C1 segment of cervical spinal cord (tissue), 14 donors: Measurements from ENCODE around the gene PALS1.

Experiments
- DNase-seq, 14 donors: peaks; one replicate each; lab custom pipeline; 2025; lab: John Stamatoyannopoulos, UW

PALS1 gene

GRCh38 chr14:67241411-67242167, at the start of gene PALS1:
Gene PALS1 (plus strand): TSS chr14:67241435. CDS start chr14:67279171, 37,736 bp downstream.
- DNase-seq: peak in 6 of 14 donors; percentile 46 to 82 (median 72)

DNA sequence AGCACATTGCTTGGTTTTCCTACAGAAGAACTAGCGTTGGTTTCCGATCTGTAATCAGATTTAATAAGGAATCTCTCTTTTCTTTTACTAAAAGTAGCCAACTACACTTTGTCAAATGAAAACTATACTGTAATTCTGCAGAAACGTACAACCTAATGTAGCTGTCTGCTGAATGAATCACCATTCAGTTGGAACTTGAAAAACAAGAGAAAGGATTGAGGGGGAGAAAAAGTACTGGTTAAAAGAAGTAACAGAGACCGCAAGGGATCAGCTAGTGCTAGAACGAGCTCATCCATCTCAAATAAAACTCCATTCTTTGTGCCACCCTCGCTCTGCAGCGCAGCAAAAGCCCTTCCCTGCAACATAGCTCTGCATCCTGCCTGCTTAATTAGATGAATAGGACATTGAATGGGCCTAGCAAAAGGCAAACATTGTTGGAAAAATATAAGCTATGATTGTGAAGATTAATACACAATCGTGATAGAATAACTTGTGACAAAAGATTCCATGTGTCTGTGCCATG, 49.4 kb upstream of the PALS1 start:
- no peak for DNase-seq

DNA sequence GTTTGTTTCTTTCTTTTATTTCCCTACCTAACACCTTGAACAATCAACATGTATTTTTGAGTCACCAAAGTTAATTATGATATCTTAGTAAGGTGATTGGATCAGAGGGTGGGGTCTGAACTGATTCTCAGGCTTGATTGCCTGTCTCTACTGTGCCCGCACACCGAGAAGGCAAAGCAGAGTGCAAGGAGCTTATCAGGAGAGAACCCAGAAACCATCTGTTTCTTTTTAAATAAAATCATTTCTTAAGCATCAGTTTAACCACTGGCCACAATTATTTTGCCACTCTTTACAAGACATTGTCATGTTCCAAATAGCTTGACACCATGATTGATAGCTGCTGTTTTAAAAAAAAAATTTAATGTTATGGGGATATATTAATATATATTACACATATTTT, 48.9 kb upstream of the PALS1 start:
- no peak for DNase-seq

- no peak for DNase-seq
Observed at GRCh38 chr14:67195279-67195678, 46.0 kb upstream of the PALS1 start.

GRCh38 chr14:67199016-67199415, 42.2 kb upstream of the PALS1 start:
- no peak for DNase-seq

DNA sequence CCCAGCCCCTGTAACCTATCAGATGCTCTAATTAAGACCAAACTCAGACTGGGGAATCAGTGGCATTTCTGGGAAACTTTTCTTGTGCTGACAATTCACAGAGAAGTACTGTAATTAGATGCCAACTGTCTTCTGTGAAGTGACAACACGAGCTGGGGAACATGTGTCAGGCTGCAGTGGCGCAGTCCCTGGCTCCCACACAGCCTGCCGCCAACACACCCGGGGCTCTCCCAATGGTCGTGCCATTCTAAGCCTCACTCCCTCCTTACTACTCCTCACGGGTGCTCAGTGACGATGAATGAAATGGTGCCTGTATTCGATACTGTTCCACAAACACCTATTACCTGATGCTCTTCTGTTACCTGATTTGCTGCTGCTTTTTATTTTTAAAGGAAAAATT, 33.4 kb upstream of the PALS1 start:
- DNase-seq: no peak

DNA sequence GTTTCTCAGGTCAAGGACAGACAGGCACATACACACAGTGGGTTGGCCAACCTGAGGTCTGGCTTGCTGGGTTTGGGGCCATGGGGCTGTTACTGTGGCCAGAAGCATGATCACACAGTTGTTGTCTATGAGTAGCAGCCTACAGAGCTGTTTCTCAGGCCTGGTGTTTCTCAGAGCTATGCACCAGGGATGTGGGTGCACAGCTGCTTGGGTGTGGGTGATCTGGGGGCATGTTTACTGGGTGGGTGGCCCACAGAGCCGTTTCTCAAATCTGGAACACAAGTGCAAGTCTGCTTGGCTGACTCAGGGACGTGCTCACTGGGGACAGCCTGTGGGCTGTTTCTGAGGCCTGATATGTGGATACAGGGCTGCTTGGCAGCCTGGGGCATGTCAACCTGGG, 23.1 kb upstream of the PALS1 start:
- DNase-seq: no peak

DNA sequence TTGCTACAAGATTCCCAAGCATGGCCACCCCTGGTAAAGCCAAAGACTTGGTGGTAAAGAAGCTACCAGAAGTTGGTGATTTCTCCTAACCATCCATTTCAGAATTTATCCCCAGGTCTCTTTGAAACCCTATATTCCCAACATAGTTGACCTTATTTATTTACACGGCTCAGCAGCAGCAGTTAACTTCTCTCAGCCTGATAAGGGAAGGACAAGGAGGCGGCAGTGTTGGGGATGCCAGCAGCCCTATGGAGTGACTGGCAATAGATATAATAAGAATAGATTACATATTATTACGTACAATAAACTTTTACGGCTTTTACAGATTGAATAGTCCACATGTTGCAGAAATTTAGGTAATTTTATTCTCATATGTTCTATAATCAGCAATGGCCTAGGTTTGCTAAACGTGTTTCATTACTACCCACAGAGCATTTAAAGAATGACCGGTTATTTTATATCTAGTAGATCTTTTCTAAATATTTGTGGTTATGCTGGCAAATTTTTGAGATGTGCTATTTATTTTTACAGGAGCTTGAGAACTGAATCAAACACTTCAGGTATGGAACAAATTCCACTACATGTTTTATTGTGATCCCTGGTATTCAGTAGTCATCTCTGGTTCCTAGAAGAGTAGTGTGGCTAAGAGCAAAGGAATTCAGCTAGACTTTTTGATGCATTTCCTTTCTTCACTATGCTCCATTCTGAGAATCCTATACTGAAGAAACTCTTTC, 19.8 kb upstream of the PALS1 start:
- no peak for DNase-seq

DNA sequence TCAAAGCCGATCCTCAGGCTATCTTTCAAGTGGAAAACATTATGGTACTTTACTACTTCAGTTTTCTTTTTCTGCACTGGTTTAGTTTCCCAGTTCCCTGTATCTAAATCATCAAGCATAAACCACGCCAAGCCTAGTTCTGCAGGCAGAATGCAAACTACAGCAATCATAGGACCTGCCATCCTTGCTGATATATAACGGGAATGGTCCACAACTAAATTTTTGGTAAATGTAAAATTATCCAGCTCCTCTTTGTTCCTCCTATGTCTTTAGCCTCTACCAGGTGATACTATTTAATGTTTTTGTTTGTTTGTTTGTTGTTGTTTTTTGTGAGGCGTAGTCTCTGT, 19.3 kb upstream of the PALS1 start:
- DNase-seq: no peak

DNA sequence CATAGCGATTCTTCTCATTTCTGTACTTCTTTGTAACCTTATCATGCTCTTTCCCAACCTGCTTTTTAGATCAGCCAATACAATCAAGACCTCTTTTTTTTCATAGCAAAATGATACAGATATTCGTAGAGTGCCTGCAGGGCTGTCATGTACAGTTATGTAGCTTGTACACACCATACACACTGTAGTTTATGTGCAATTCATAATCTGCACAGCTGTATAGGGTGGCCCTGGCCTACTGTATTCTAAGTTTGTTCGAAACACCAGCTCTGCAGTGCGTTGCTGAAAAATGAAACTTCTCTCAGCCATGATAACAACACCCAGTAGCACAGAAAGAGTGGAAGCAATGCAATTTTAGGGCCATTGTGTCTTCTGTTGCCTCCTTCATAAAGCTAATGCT, 15.7 kb upstream of the PALS1 start:
- DNase-seq: no peak

DNA sequence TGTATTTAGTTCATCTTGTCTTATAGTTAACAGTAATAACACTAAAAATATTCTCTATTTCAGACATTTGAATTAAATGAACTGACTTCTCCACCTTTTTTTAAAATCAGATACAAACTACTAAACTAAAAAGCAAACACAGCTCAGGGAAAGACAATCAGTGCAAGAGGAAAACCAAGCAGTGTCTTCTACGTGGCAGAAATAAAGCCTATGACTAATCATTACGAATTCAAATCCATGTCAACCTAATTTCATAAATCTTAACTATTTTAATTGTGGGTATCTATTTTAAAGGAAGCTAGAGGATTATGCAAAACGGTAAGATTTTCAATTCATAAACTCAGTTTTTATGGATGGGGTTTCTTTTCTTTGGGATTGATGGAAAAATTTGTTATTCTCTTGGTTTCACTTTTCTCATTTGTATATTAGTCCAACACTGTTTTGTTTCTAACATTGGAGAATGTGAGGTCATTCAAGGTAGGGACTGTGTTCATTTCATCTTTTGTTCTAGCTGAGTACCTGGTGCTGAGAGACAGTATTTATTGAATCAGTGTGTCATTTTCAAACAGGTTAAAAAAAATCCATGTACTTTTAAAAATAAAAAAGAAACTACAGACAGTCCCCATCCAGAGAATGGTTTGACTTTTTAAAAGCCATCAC, 12.8 kb upstream of the PALS1 start:
- no peak for DNase-seq

GRCh38 chr14:67232066-67232465, 9.2 kb upstream of the PALS1 start:
- no peak for DNase-seq

DNA sequence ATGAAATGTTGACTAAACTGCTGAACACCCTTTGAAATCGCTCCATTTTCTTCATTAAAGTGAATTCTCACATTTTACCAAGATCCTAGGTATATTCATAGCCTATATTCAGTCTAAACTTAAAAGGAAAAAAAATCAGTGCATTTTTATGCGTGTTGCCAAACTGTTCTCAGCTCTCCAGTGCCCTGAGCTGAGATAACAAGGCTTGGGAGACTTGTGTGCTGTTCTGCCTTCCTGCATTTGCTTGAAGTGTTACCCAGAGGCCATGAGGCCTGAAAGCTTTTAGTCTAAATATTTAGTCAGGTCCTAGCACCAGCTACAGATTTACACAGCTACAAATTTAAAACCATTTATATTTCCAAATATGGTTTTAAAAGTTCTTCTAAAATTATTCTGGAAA, 8.6 kb upstream of the PALS1 start:
- DNase-seq: no peak

DNA sequence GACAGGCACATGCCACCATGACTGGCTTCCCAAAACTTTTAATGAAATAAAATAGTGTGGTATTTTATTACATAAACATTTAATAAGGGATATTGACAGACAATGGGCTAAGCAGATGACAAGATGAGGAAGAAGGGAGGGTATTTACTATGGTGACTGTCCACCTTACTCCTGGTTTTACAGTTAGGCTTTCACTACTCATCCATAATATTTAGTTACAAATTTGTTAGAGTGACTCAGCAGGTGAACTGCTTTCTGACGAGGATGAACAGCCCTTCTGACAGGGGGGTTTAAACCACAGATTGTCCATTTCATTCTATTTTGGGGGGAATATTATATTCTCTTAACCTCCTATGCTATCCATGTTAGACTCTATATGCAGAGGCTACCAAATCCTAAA, 3.6 kb upstream of the PALS1 start:
- DNase-seq: no peak

DNA sequence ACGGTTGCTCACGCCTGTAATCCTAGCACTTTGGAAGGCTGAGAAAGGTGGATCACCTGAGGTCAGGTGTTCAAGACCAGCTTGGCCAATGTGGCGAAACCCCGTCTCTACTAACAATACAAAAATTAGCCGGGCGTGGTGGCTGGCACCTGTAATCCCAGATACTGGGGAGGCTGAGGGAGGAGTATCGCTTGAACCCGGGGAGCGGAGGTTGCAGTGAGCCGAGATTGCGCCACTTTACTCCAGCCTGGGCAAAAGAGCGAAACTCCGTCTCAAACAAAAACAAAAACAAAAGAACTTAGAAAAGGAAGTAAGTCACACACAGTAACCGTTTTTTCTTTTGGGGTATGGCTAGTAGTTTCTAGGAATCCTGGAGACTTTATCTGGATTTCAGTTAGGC, 1.7 kb upstream of the PALS1 start:
- DNase-seq: no peak

DNA sequence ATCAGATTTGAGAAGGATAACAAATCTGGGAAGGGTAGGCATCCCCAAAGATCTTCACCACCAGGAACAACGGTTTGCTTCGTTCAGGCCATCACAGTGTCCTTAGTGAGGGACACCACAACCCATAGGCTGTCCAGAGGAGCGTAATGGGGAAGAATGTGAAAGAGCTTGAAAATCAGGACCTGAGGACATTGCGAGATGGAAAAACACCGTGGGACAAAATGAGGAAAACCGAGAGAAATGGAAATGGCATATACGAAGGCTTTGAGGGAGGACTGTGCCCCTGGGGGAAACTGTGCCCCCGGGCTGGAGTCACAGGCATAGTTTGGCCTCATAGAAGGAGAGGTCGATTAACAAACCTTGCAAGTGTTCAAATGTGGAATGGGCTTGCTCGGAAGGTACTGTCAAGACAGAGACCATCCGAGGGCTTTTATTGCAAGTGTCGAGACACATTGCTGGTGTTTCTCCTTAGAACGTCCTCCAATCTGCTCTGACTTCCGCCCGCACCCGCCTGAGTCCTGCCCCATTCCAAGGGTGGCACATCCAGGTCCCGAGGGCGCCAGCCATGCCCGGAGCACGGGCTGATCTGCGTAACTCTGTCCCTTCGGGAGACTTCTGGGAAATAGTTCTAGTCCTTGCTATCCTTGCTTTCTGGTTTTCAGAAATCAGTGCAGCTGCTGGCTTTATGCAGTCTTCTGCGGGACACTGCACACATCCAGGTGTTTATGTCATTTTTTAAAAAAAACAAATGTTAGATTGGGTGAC, 885 bp upstream of the PALS1 start:
- DNase-seq: peak in 11 of 14 donors; percentile 31 to 69 (median 57)

- peak; percentile 73 to 99 (median 94) for DNase-seq
Observed at GRCh38 chr14:67240978-67241410, 241 bp upstream of the PALS1 start.

DNA sequence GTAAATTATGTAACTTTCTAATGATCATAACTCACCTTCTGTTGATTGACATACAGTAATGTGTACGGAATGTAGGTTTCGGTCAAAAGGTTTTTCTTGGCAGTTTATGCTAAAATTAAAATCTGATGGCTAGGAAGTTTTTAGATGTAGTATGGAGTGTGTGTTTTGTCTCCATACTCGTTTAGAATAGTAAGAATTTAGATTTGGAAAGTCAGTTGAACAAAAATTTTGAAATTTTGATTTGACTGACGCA, 859 bp downstream of the PALS1 start:
- DNase-seq: no peak

GRCh38 chr14:67245104-67245503, 3.9 kb downstream of the PALS1 start:
- DNase-seq: no peak

DNA sequence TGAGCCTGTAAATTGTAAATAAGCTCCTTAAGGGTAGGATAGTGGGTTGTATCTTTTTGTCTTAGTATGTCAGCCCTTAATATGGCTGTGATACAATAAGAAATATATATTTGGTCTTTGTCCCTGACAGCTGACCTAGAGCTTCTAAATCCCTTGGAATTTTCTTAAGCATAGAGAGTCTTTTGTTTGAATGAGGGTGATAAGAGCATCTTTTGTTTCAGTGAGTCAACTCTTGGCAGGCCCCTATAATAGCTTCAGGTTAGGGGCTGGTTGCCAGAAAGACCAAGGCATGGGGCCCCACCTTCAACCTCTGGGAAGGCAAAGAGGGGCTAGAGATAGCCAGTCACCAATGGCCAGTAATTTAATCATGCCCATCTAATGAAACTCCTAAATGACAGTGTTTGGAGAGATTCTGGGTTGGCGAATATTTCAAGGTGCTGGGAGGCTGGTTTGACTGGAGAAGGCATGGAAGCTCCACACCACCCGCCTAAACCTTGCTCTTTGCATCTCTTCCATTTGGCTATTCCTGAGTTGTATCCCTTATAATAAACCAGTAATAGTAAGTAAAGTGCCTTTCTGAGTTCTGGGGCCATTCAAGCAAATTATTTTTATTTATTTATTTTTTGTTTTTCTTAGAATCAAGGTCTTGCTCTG, 10.5 kb downstream of the PALS1 start:
- DNase-seq: no peak

GRCh38 chr14:67253076-67253635, 11.9 kb downstream of the PALS1 start:
- no peak for DNase-seq
